Testis (tissue), 2 donors: Measurements from ENCODE around the gene APRT.

Source experiments
- CTCF ChIP-seq, 3 experiments: fragments of 450-650 bp in 2 of 3; fragments of 200-600 bp in 1 of 3; sonication (generic) in 1 of 3; IDR thresholded peaks; one replicate each; pipeline ENCODE4 v1.5.1; 2016 to 2019; ENCODE audit warnings: antibody characterized with exemption in 3 of 3, mild to moderate bottlenecking in 2 of 3, moderate library complexity in 1 of 3
- POLR2A ChIP-seq: fragments of 450-650 bp; IDR thresholded peaks from one replicate; pipeline ENCODE4 v1.6.1; 2017; ENCODE audit warnings: antibody characterized with exemption, mild to moderate bottlenecking, moderate library complexity

GRCh38 chr16:88800277-88800592 lies 11.5 kb downstream of the APRT start:
- TF ChIP-seq CTCF (IDR thresholded peaks at IDR 0.05) (no peak), POLR2A (no peak)
